HCT116 (cell line): Measurements from ENCODE around the gene DHX15. TPM values are rescaled to one million over a fixed set of nuclear protein-coding genes. Genes with fewer than 3 reads are reported as not detected.

Experiments
- ATAC-seq: fragments of 200-7000 bp; cut with Tn5 transposase; 2 replicates; pipeline ENCODE4 v1.9.1; 2020; ENCODE audit warnings: mild to moderate bottlenecking, moderate library complexity
- BruUV-seq: library from RNA; stranded (reverse); fragments of 400-500 nt; replicated peaks from 2 replicates; lab custom pipeline; 2021; lab: Mats Ljungman, UMichigan
- CTCF ChIA-PET: fragments of 300-600 bp; sonication (Branson Sonifier 250); formaldehyde crosslinking; loops from one replicate; lab custom pipeline; 2021; ENCODE audit warnings: antibody characterized with exemption; lab: Charles Lee
- POLR2A ChIA-PET: fragments of 300-600, 350-600 bp; sonication (Branson Sonifier 250); formaldehyde crosslinking; loops from one replicate; lab custom pipeline; 2021; ENCODE audit warnings: antibody characterized with exemption; lab: Charles Lee
- RAD21 ChIA-PET, 2 experiments: fragments of 300-600 bp; sonication (Branson Sonifier 250); formaldehyde crosslinking; loops; one replicate each; lab custom pipeline; 2023; ENCODE audit warnings: low total read pairs in 2 of 2; ENCODE audit not compliant: uncharacterized antibody in 2 of 2, unreplicated experiment in 2 of 2, low non-redundant PET in 1 of 2; lab: Charles Lee
- DNase-seq: peaks from one replicate; pipeline ENCODE4 v3.0.0-alpha.2; 2010; ENCODE audit warnings: low read depth, low spot score
- H2AFZ ChIP-seq: fragments of 200-600 bp; shearing (Covaris generic), sonication (generic); 2 replicates; pipeline ENCODE4 v1.6.1; 2017; ENCODE audit warnings: low read depth, mixed run types, mixed read lengths, antibody characterized with exemption, low read length; ENCODE audit not compliant: poor library complexity, severe bottlenecking
- H3K27ac ChIP-seq: 2 replicates; pipeline ENCODE4 v1.5.1; 2012; ENCODE audit warnings: low read depth, low read length
- H3K27me3 ChIP-seq: fragments of 200-600 bp; sonication (generic); 2 replicates; pipeline ENCODE4 v1.6.1; 2016; ENCODE audit warnings: mixed run types, low read length, mixed read lengths; ENCODE audit not compliant: insufficient read depth
- H3K36me3 ChIP-seq, 2 experiments: fragments of 200-500 bp in 1 of 2; fragments of 200-600 bp in 1 of 2; sonication (Bioruptor generic) in 1 of 2; sonication (generic) in 1 of 2; 2 replicates each; pipeline versions ENCODE4 v1.5.1 to v1.6.1; 2014 to 2016; ENCODE audit warnings: low read length in 2 of 2, inconsistent platforms in 1 of 2, mixed read lengths in 1 of 2, mixed run types in 1 of 2; ENCODE audit not compliant: insufficient read depth in 2 of 2, control insufficient read depth in 1 of 2
- H3K4me1 ChIP-seq, 2 experiments: fragments of 200-600 bp in 1 of 2; sonication (generic) in 1 of 2; 2 replicates each; pipeline versions ENCODE4 v1.5.1 to v1.6.1; 2012 to 2017; ENCODE audit warnings: low read length in 2 of 2, inconsistent platforms in 1 of 2, mild to moderate bottlenecking in 1 of 2, mixed read lengths in 1 of 2, mixed run types in 1 of 2, moderate library complexity in 1 of 2; ENCODE audit not compliant: insufficient read depth in 2 of 2, control insufficient read depth in 1 of 2
- H3K4me2 ChIP-seq: fragments of 200-600 bp; sonication (generic); 2 replicates; pipeline ENCODE4 v1.6.1; 2017; ENCODE audit warnings: mixed run types, low read length, mixed read lengths
- H3K4me3 ChIP-seq, 2 experiments: fragments of 200-600 bp in 1 of 2; sonication (generic) in 1 of 2; replicated peaks in 1 of 2; 2 replicates each; pipeline ENCODE4 v1.5.1; 2011 to 2016; ENCODE audit warnings: low read length in 2 of 2, control low read depth in 1 of 2, low read depth in 1 of 2, mild to moderate bottlenecking in 1 of 2, mixed read lengths in 1 of 2, mixed run types in 1 of 2
- H3K79me2 ChIP-seq: fragments of 200-600 bp; sonication (generic); 2 replicates; pipeline ENCODE4 v1.6.1; 2017; ENCODE audit warnings: mild to moderate bottlenecking, mixed run types, low read length, moderate library complexity, mixed read lengths; ENCODE audit not compliant: insufficient read depth
- H3K9ac ChIP-seq: fragments of 200-600 bp; sonication (generic); 2 replicates; pipeline ENCODE4 v1.6.1; 2016; ENCODE audit warnings: low read length, mixed read lengths
- H3K9me2 ChIP-seq: fragments of 200-600 bp; sonication (generic), shearing (Covaris generic); 2 replicates; pipeline ENCODE4 v1.6.1; 2017; ENCODE audit warnings: mixed run types, mild to moderate bottlenecking, moderate library complexity; ENCODE audit not compliant: insufficient read depth
- H3K9me3 ChIP-seq, 2 experiments: fragments of 200-500 bp in 1 of 2; fragments of 200-600 bp in 1 of 2; sonication (Bioruptor generic) in 1 of 2; sonication (generic) in 1 of 2; 2 replicates each; pipeline ENCODE4 v1.6.1; 2014 to 2017; ENCODE audit warnings: low read length in 2 of 2, mixed read lengths in 2 of 2, inconsistent platforms in 1 of 2, low read depth in 1 of 2, mild to moderate bottlenecking in 1 of 2, mixed run types in 1 of 2, moderate library complexity in 1 of 2; ENCODE audit not compliant: control insufficient read depth in 1 of 2, insufficient read depth in 1 of 2
- H4K20me1 ChIP-seq: fragments of 200-600 bp; sonication (generic), shearing (Covaris generic); 2 replicates; pipeline ENCODE4 v1.6.1; 2017; ENCODE audit warnings: mixed run types, mild to moderate bottlenecking, moderate library complexity; ENCODE audit not compliant: insufficient read depth
- CBX3 ChIP-seq: IDR thresholded peaks from 2 replicates; pipeline ENCODE4 v1.6.1; 2012; ENCODE audit warnings: low read depth
- CEBPB ChIP-seq: IDR thresholded peaks from 2 replicates; pipeline ENCODE4 v1.6.1; 2012; ENCODE audit warnings: low read depth
- JUND ChIP-seq: IDR thresholded peaks from 2 replicates; pipeline ENCODE4 v1.6.1; 2012
- POLR2A ChIP-seq: IDR thresholded peaks from 2 replicates; pipeline ENCODE4 v1.7.0; 2011; ENCODE audit warnings: borderline replicate concordance; ENCODE audit not compliant: insufficient read depth, insufficient read length; ENCODE audit errors: extremely low read depth
- TCF7L2 ChIP-seq: IDR thresholded peaks from 2 replicates; pipeline ENCODE4 v1.7.0; 2011; ENCODE audit warnings: borderline replicate concordance, inconsistent platforms; ENCODE audit not compliant: insufficient read depth, insufficient read length; ENCODE audit errors: extremely low read depth
- ZFX ChIP-seq: fragments of 450-650 bp; IDR thresholded peaks from 2 replicates; pipeline ENCODE4 v1.6.1; 2017
- intact Hi-C: fragments of 100-400 bp; cut with micrococcal nuclease; formaldehyde crosslinking; loops from 2 replicates; pipeline ENCODE4 v1.10.0; 2022
- total RNA-seq: library from RNA; stranded (reverse); gene quantifications from one replicate; pipeline ENCODE4 v1.2.1, GENCODE V29; 2021; ENCODE audit not compliant: unreplicated experiment

Gene DHX15
- total RNA-seq, 1 experiment from 2014 or later = 195 TPM

DNA sequence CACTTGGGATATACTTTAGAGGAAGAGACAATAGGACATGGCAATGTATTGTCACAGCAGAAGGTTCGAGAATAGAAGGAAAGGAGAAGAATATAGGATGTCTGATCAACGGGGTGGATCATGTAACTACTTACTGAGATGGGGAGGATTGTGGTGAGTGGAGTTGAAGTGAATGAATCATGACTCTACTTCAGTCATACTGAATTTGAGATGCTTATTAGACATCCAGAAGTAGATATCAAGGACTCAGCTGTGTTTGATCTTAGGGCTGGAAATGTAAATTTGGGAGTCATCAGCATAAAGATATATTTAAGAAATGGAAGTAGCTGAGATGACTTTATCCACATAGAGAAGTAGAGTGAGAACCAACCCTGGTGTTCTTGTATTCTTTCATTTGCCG, 29.1 kb upstream of the DHX15 start:
- Histone ChIP-seq H3K79me2 (no peaks in the 10 kb centered on the region), H3K36me3 (no peaks in the 10 kb centered on the region), H3K4me2 (no peak overlapping the region), H3K9ac (no peak overlapping the region), H3K27ac (no peak overlapping the region), H3K4me1 (no peaks in the 10 kb centered on the region), H3K4me3 (no peak overlapping the region), H2AFZ (no peak overlapping the region), H3K27me3 (no peaks in the 10 kb centered on the region), H4K20me1 (no peaks in the 10 kb centered on the region), H3K9me2 (no peaks in the 10 kb centered on the region), H3K9me3 (no peaks in the 10 kb centered on the region)
- TF ChIP-seq CEBPB = no peak
- no peak for TF ChIP-seq CBX3
- ATAC-seq (no peak), DNase-seq (no peak)
- ChIA-PET RAD21 (no interaction called here), CTCF (no interaction called here), POLR2A (no interaction called here)
- intact Hi-C loops = no loop called here
- no TSS peak for BruUV-seq

DNA sequence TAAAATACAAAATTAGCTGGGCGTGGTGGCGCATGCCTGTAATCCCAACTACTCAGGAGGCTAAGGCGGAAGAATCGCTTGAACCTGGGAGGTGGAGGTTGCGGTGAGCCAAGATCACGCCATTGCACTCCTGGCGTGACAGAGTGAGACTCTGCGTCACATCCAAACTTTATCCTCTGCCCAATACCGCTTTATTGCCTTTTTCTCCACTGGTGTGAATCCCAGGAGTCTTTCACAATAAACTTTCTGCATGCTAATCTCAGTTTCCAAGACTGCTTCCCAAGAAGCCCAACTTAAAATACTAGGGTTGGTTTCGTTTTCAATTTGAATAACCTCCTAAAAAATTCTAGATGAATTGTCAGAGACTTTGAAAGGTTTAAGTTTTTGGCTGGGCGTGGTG, 27.2 kb upstream of the DHX15 start:
- Histone ChIP-seq H3K36me3 (no peaks in the 10 kb centered on the region), H3K9me2 (no peaks in the 10 kb centered on the region), H3K9ac (no peak overlapping the region), H3K4me3 (no peak overlapping the region), H3K9me3 (no peaks in the 10 kb centered on the region), H4K20me1 (no peaks in the 10 kb centered on the region), H2AFZ (no peak overlapping the region), H3K4me2 (no peak overlapping the region), H3K27ac (no peak overlapping the region), H3K27me3 (no peaks in the 10 kb centered on the region), H3K79me2 (no peaks in the 10 kb centered on the region), H3K4me1 (no peaks in the 10 kb centered on the region)
- ChIA-PET POLR2A (no interaction called here), CTCF (no interaction called here), RAD21 (no interaction called here)
- TF ChIP-seq JUND (no peak), POLR2A (no peak), ZFX (no peak), TCF7L2 (no peak)
- intact Hi-C loops = no loop called here
- no peak for ATAC-seq
- BruUV-seq = no TSS peak
- DNase-seq = no peak
